Prostate gland (tissue), 2 donors: ENCODE measurements around the gene PTEN.

Experiments
- POLR2A ChIP-seq: fragments of 450-650 bp; IDR thresholded peaks from one replicate; pipeline ENCODE4 v1.6.1; 2016; ENCODE audit warnings: antibody characterized with exemption, mild to moderate bottlenecking
- POLR2AphosphoS5 ChIP-seq: sonication (generic); formaldehyde crosslinking; IDR thresholded peaks from one replicate; pipeline ENCODE4 v1.6.1; 2017; ENCODE audit warnings: antibody characterized with exemption
- TF ChIP-seq, protein P1 (sequence below), 4 experiments: fragments of 200-600 bp in 2 of 4; fragments of 450-650 bp in 2 of 4; sonication (generic) in 2 of 4; IDR thresholded peaks; 1 replicate in 3 of 4; 2 replicates in 1 of 4; pipeline ENCODE4 v1.5.1; 2016 to 2019; ENCODE audit warnings: antibody characterized with exemption in 4 of 4, mild to moderate bottlenecking in 2 of 4, moderate library complexity in 2 of 4

DNA sequence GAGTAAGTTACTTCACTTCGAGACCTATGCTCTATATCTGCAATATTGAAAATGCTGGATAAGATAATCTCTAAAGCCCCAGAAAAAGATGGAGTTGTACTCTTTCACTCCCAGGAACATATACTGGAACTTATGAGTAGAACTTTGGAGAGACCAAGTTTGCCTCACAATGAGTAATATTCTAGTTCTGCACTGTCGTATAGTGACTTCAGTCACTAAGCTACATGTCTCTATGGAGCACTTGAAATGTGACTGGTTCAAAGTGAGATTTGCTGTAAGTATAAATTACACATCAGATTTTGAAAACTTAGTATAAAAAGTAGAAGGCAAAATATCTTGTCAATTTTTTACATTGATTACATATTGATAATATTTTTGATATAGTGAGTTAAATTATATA lies 116.4 kb downstream of the PTEN start:
- TF ChIP-seq, protein P1, sequence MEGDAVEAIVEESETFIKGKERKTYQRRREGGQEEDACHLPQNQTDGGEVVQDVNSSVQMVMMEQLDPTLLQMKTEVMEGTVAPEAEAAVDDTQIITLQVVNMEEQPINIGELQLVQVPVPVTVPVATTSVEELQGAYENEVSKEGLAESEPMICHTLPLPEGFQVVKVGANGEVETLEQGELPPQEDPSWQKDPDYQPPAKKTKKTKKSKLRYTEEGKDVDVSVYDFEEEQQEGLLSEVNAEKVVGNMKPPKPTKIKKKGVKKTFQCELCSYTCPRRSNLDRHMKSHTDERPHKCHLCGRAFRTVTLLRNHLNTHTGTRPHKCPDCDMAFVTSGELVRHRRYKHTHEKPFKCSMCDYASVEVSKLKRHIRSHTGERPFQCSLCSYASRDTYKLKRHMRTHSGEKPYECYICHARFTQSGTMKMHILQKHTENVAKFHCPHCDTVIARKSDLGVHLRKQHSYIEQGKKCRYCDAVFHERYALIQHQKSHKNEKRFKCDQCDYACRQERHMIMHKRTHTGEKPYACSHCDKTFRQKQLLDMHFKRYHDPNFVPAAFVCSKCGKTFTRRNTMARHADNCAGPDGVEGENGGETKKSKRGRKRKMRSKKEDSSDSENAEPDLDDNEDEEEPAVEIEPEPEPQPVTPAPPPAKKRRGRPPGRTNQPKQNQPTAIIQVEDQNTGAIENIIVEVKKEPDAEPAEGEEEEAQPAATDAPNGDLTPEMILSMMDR (IDR thresholded peaks at IDR 0.05) = no peak
- TF ChIP-seq POLR2AphosphoS5 (no peak), POLR2A (no peak)
